Measurements from ENCODE around the gene KIF1A.

- TF ChIP-seq CTCF (IDR thresholded peaks at IDR 0.05) = no peak
- no peak for TF ChIP-seq EZH2phosphoT487 (IDR thresholded peaks at IDR 0.05)
- TF ChIP-seq EZH2 (IDR thresholded peaks at IDR 0.05) = no peak
Measured at GRCh38 chr2:240839152-240840143, 19.4 kb upstream of the KIF1A start.
